HG02970 (cell line): Measurements from ENCODE around the gene MAP1LC3A.

ENCODE experiments used
- ATAC-seq: cut with Tn5 transposase; IDR thresholded peaks from one replicate; pipeline ENCODE4 v1.9.1; 2021; ENCODE audit warnings: mild to moderate bottlenecking, moderate library complexity, moderate number of reproducible peaks; ENCODE audit not compliant: unreplicated experiment, low FRiP score

MAP1LC3A gene

DNA sequence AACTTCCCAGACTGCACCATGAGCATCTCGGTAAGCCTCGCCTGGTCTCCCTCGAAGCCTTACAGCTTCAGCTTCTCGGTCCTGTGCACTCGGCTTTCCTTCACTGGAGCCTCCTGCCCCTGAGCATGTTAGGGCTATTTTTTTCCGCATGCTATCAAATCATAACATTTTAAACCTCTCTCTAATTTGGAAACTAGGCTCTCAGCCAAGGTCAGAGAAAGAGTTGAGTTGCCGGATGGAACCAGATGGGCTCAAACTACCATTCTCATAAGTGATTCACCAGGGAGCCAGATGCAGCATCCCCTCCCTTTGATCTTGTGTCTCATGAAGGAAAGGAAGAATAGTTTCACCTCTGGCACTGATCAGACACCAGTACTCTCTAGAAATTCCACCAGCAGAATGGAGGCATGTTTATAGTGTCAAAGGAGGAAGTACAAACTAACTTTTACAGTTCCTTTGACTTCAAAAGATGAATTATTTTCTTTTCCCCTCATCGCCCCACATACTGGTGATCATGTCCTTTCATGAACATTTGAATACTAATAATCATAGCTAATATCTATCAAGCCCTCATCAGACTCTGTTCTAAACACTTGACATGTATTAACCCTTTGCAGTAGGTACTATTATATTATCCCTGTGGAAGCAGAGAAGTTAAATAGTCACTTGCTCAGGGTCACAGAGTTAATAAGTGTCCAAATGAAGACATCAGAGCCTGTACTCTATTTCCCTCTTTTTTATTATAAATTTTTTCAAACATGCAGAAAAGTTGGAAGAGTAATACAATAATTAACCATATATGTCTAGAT lies 46.7 kb downstream of the MAP1LC3A start:
- ATAC-seq = no peak

DNA sequence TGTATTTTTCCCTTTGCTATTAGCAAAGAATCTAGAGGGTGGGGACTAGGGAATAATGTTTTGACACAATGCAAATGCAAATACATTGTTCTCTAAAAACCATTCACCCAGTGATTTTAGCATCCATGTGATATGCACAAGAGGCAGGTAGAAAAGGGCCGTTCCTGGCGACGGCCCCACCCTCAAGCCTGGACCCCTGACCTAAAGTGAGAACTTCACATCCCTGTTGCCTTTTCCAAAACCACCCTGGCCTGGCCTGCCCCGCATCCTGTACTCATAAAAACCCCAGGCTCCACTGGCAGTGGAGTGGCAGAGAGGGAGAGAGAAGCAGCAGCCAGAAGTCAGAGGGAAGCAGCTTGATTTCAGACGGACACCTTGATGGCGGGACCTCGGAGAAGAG lies 48.5 kb downstream of the MAP1LC3A start:
- ATAC-seq = no peak
